Measurements from ENCODE around the gene WFDC2. TPM values are rescaled to one million over a fixed set of nuclear protein-coding genes. Genes with fewer than 3 reads are reported as not detected.

The WFDC2 gene
- total and polyA plus RNA-seq, 2 of the 4 experiments (the other 2 are of a cell fraction) = not detected

DNA sequence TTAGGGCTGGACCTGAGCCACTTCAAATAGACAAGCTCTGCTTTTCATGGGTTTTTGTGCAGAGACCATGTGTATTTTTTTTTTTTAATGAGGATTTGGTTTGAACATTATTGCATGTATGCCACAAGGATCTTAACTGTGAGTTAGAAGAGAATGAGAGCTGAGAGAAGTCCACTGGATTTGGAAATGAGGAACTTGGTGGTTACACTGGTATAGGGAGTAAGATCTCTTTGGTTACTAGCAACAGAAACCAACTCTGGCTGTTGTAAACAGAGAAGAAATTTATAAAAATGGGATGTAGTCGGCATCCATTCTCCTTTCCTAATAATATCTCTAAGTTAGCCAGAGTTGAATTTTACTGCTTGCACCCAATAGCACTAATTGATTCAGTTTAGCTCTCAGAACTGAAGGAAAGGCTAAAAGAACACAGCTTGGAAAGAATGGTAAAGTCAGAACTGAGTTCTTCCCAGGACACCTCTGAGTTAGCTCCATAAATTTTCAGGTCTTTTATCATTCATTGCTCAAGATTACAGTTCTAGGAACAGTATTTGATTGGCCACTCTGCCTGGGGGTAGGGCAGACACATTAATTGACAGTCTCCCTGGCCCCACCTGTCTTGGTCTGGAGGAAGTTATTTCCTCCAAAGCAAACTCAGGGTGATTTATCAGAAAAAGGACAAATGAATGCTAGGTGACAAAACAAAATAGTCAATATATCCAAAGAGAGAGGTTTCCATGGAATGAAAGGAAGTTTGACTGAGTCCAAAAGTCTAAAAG, 3.9 kb upstream of the WFDC2 start:
- Histone ChIP-seq H2BK120ac (ENCODE audit: low read depth, low read length) (no peak overlapping the region), H4K5ac (ENCODE audit: low read depth, low read length) (no peak overlapping the region), H3K27me3 (ENCODE audit: control insufficient read depth, insufficient read depth, low read length) (peaks cover 45% of the 10 kb centered on the region)

More for the DNA sequence above, 3.9 kb upstream of the WFDC2 start:
- dilution Hi-C loops (cut with HindIII; ENCODE audit: low sequenced_read_pairs, unreplicated experiment) = no loop called here
- Histone ChIP-seq H3K36me3 (ENCODE audit: control insufficient read depth, insufficient read depth, low read length) (no peaks in the 10 kb centered on the region), H2BK5ac (ENCODE audit: low read depth, low read length, poor library complexity, severe bottlenecking) (no peak overlapping the region), H3K18ac (ENCODE audit: low read depth, low read length) (no peak overlapping the region), H3K9me3 (ENCODE audit: control insufficient read depth, insufficient read depth, low read length) (no peaks in the 10 kb centered on the region), H3K4me1 (ENCODE audit: control insufficient read depth, insufficient read depth, low read length) (no peaks in the 10 kb centered on the region; the same call in 1 of the 2 replicates), H2BK20ac (ENCODE audit: low read depth, low read length) (no peak overlapping the region), H3K9me1 (ENCODE audit: insufficient read depth, low read length) (no peaks in the 10 kb centered on the region), H3K79me1 (ENCODE audit: low read depth in 1 of 2, low read length in 2 of 2) (no peaks in the 10 kb centered on the region), H4K91ac (ENCODE audit: insufficient read depth, low read depth, low read length) (no peak overlapping the region), H3K9ac (ENCODE audit: low read depth, low read length) (no peak overlapping the region), H3K27ac (ENCODE audit: insufficient read depth, low read length) (no peak overlapping the region), H2AK5ac (ENCODE audit: low read depth, low read length) (no peak overlapping the region), H2AK9ac (replicated peaks; ENCODE audit: low read depth, low read length, poor library complexity) (no peak overlapping the region), H3K23ac (ENCODE audit: low read depth, low read length) (no peak overlapping the region), H3K56ac (ENCODE audit: extremely low read depth, insufficient read depth, low read length) (no peak overlapping the region), H4K8ac (ENCODE audit: low read depth in 2 of 2, low read length in 2 of 2) (no peak overlapping the region), H3K4me3 (ENCODE audit: insufficient read depth, low read depth, low read length) (no peak overlapping the region), H2AFZ (replicated peaks; ENCODE audit: low read length, poor library complexity) (no peak overlapping the region), H3K4me2 (ENCODE audit: low read depth, low read length) (no peak overlapping the region), H3K14ac (replicated peaks; ENCODE audit: low read depth, low read length) (no peak overlapping the region), H2BK15ac (ENCODE audit: low read depth, low read length) (no peak overlapping the region), H4K20me1 (ENCODE audit: insufficient read depth, low read length) (no peaks in the 10 kb centered on the region), H3K4ac (ENCODE audit: low read depth, low read length) (no peak overlapping the region)
- BruUV-seq (replicated peaks) = no TSS peak
- ChIA-PET POLR2A (ENCODE audit: unreplicated experiment) (no interaction called here), CTCF (interaction anchor here (0.7 kb wide), 1 partner anchor 302 kb away, joined by 7 read pairs; no protein-coding TSS in a partner anchor)
- WGBS, 2 experiments (ENCODE audit: extremely low coverage in 2 of 2, insufficient read length in 1 of 2) = no CpG with 5 or more reads among the region's 1 CpG
- intact Hi-C loops (cut with micrococcal nuclease) = no loop called here
- no peak for DNase-seq
- no peak for ATAC-seq (ENCODE audit: low read depth)
- in situ Hi-C loops (cut with MboI; ENCODE audit: low sequenced_read_pairs) = no loop called here
- TF ChIP-seq POLR2A (IDR thresholded peaks at IDR 0.05; ENCODE audit: low read depth, low read length) = no peak
- no peak for TF ChIP-seq MAZ (IDR thresholded peaks at IDR 0.05; ENCODE audit: borderline replicate concordance, low read depth, low read length)

Measured in IMR-90 (cell line).